ENCODE measurements around the gene PKN2. TPM values are rescaled to one million over a fixed set of nuclear protein-coding genes. Genes with fewer than 3 reads are reported as not detected.

Gene PKN2
- total and polyA plus RNA-seq, 3 donors from 2014 or later: 12.0 to 46.5 (median 43.9) TPM

GRCh38 chr1:88680911-88681622, 3.0 kb upstream of the PKN2 start:
- H3K4me3 ChIP-seq: no peak overlapping the region
- intact Hi-C loops (cut with DNase I; ENCODE audit: low total_unique reads): no loop called here
- 92 to 93% methylated on average over 3 of the region's 3 CpGs for WGBS, 2 donors
- H3K27ac ChIP-seq: no peak overlapping the region
- no peaks in the 10 kb centered on the region for H3K27me3 ChIP-seq
- H3K9me3 ChIP-seq: no peaks in the 10 kb centered on the region
- H3K4me1 ChIP-seq: peaks cover 14% of the 10 kb centered on the region
- no peaks in the 10 kb centered on the region for H3K36me3 ChIP-seq (ENCODE audit: low read depth, missing control alignments)
- DNase-seq: no peak
- no peak for TF ChIP-seq POLR2A (IDR thresholded peaks at IDR 0.05)
- TF ChIP-seq CTCF (IDR thresholded peaks at IDR 0.05): no peak

GRCh38 chr1:88684482-88685258, 597 bp downstream of the PKN2 start:
- intact Hi-C loops (cut with DNase I; ENCODE audit: low total_unique reads): no loop called here
- DNase-seq: peak; percentile 74
- Histone ChIP-seq H3K36me3 (ENCODE audit: low read depth, missing control alignments) (no peaks in the 10 kb centered on the region), H3K9me3 (no peaks in the 10 kb centered on the region), H3K4me3 (peak overlapping the region; percentile 84 to 93), H3K27ac (peak overlapping the region; percentile 94 to 95), H3K27me3 (no peaks in the 10 kb centered on the region), H3K4me1 (peaks cover 15% of the 10 kb centered on the region)
- 1% methylated on average over 33 to 57 of the region's 58 CpGs for WGBS, 2 donors
- TF ChIP-seq POLR2A (IDR thresholded peaks at IDR 0.05) (no peak), CTCF (IDR thresholded peaks at IDR 0.05) (no peak)

- intact Hi-C loops (cut with DNase I; ENCODE audit: low total_unique reads): no loop called here
- Histone ChIP-seq H3K4me3 (peak overlapping the region; percentile 84 to 93), H3K36me3 (ENCODE audit: low read depth, missing control alignments) (no peaks in the 10 kb centered on the region), H3K27me3 (no peaks in the 10 kb centered on the region), H3K9me3 (no peaks in the 10 kb centered on the region), H3K27ac (peak overlapping the region; percentile 94 to 95), H3K4me1 (peaks cover 15% of the 10 kb centered on the region)
- WGBS, 2 donors: 1% methylated on average over 7 of the region's 7 CpGs
- TF ChIP-seq POLR2A (IDR thresholded peaks at IDR 0.05) (no peak), CTCF (IDR thresholded peaks at IDR 0.05) (no peak)
- no peak for DNase-seq
Measured at GRCh38 chr1:88685259-88685620, 1.2 kb downstream of the PKN2 start.

GRCh38 chr1:88691540-88691939, 7.5 kb downstream of the PKN2 start:
- no peak for DNase-seq
- no peaks in the 10 kb centered on the region for H3K4me1 ChIP-seq
- intact Hi-C loops (cut with DNase I; ENCODE audit: low total_unique reads): no loop called here
- H3K4me3 ChIP-seq: no peak overlapping the region
- H3K36me3 ChIP-seq (ENCODE audit: low read depth, missing control alignments): no peaks in the 10 kb centered on the region
- H3K27me3 ChIP-seq: no peaks in the 10 kb centered on the region
- H3K9me3 ChIP-seq: no peaks in the 10 kb centered on the region
- H3K27ac ChIP-seq: no peak overlapping the region
- WGBS, 2 donors: 83 to 90% methylated on average over 3 of the region's 3 CpGs
- TF ChIP-seq CTCF (IDR thresholded peaks at IDR 0.05): no peak
- TF ChIP-seq POLR2A (IDR thresholded peaks at IDR 0.05): no peak

All from testis (tissue), 3 donors.